GM12891 (cell line): Measurements from ENCODE around the gene NRXN3.
"Not testable (repeated sequence)": the region's sequence is repeated elsewhere in the genome, so short reads cannot be mapped to it uniquely, and the experiment has no call there.

ENCODE experiments used
- DNase-seq: peaks from one replicate; pipeline ENCODE4 v3.0.0; 2011; ENCODE audit warnings: low spot score; ENCODE audit not compliant: insufficient read length
- FAIRE-seq: peaks from 2 replicates; lab custom pipeline; 2011; peaks lifted over from hg19 to GRCh38; lab: Jason Lieb, UNC
- PAX5 ChIP-seq: IDR thresholded peaks from 2 replicates; pipeline ENCODE4 v1.6.1; 2011; ENCODE audit warnings: low read length, moderate library complexity, mild to moderate bottlenecking; ENCODE audit not compliant: insufficient read depth, severe bottlenecking
- POLR2A ChIP-seq: IDR thresholded peaks from 2 replicates; pipeline ENCODE4 v1.6.1; 2011; ENCODE audit warnings: low read depth, low read length, control low read depth
- POLR2AphosphoS5 ChIP-seq: IDR thresholded peaks from 2 replicates; pipeline ENCODE4 v1.6.1; 2011; ENCODE audit warnings: low read depth, low read length, control low read depth
- POU2F2 ChIP-seq: IDR thresholded peaks from 2 replicates; pipeline ENCODE4 v1.6.1; 2011; ENCODE audit warnings: low read depth, mild to moderate bottlenecking, control low read depth, low read length, moderate library complexity
- SPI1 ChIP-seq: IDR thresholded peaks from 2 replicates; pipeline ENCODE4 v1.6.1; 2011; ENCODE audit warnings: low read depth, low read length, control low read depth
- TAF1 ChIP-seq: IDR thresholded peaks from 2 replicates; pipeline ENCODE4 v1.6.1; 2011; ENCODE audit warnings: low read depth, low read length, control low read depth

Gene NRXN3

DNA sequence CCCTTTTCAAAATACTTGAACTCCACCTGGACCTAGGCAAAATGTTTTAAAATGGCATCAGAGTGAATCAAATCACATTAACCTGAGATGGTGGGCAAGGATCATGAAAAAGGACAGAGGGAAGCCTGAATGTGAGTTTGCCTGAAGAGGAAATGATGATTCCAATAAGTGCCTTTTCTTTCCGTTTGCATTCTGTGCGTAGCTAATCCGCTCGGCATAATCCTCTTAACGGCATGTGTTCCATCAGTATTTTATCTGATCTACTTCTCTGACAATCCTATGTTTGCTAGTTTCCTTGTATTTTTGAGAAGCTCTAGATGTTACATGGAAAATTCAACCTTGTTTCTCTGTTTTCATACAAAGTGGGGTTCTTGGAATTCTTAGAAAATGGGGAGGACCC is 354.6 kb downstream of the NRXN3 start:
- DNase-seq (no peak), FAIRE-seq (no peak)
- TF ChIP-seq SPI1 (no peak), TAF1 (no peak), PAX5 (no peak), POLR2A (no peak), POU2F2 (no peak), POLR2AphosphoS5 (no peak)

- TF ChIP-seq PAX5 (no peak), POLR2AphosphoS5 (no peak), POLR2A (no peak), SPI1 (no peak), POU2F2 (no peak), TAF1 (no peak)
- DNase-seq (no peak), FAIRE-seq (no peak)
These were observed 359.9 kb downstream of the NRXN3 start for GRCh38 chr14:78530078-78530477.

GRCh38 chr14:78534141-78534540 is 364.0 kb downstream of the NRXN3 start:
- no peak for FAIRE-seq
- DNase-seq = no peak
- TF ChIP-seq TAF1 (no peak), POLR2AphosphoS5 (no peak), PAX5 (no peak), SPI1 (no peak), POU2F2 (no peak), POLR2A (no peak)

- DNase-seq = no peak
- FAIRE-seq = no peak
- TF ChIP-seq POLR2AphosphoS5 = no peak
- no peak for TF ChIP-seq TAF1
- TF ChIP-seq POLR2A = no peak
- no peak for TF ChIP-seq SPI1
- TF ChIP-seq POU2F2 = no peak
These were observed 364.9 kb downstream of the NRXN3 start for GRCh38 chr14:78535041-78535440.

- not testable (repeated sequence) for FAIRE-seq, DNase-seq
These were observed 371.6 kb downstream of the NRXN3 start for GRCh38 chr14:78541788-78542187.

DNA sequence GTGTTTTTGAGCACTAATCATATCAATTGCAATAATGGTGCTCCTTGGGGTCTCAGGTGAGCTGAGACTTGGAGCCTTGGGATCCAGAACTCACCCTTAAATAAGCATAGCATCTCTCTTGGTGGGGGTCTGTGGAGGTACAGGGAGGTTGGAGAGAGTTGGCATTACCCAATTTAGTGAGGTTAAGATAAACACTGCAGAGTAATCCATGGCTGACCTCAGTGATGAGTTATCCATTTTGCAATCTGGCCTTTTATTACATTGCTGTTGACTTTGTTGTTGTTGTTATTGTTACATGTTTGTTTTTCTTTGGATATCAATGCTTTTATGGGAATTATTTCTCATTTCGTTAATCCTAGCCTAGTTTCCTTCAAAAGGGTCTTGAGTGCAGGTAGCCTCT is 373.3 kb downstream of the NRXN3 start:
- TF ChIP-seq SPI1 (no peak), POLR2A (no peak), POLR2AphosphoS5 (no peak), TAF1 (no peak), POU2F2 (no peak), PAX5 (no peak)
- FAIRE-seq (no peak), DNase-seq (no peak)

DNA sequence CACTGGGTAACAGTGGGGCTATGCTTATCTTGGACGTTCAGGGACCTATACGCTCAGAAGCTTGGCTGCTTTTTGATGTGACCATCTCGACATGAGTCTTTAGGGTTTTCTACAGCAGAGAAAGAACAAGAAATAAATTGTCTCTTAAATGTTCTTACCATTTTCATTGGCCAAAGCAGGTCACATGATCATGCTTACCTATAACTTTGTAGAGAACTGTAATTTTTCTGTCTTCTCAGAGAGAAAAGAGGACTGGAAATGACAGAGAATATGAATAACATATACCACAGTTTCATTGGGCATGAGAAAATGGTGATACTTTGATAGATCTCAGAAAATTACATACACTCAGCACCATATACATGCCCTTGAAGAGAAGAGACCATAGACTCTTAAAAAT is 390.9 kb downstream of the NRXN3 start:
- TF ChIP-seq POLR2A = no peak
- no peak for TF ChIP-seq TAF1
- TF ChIP-seq SPI1 = no peak
- TF ChIP-seq PAX5 = no peak
- TF ChIP-seq POU2F2 = no peak
- no peak for TF ChIP-seq POLR2AphosphoS5
- FAIRE-seq = no peak

DNA sequence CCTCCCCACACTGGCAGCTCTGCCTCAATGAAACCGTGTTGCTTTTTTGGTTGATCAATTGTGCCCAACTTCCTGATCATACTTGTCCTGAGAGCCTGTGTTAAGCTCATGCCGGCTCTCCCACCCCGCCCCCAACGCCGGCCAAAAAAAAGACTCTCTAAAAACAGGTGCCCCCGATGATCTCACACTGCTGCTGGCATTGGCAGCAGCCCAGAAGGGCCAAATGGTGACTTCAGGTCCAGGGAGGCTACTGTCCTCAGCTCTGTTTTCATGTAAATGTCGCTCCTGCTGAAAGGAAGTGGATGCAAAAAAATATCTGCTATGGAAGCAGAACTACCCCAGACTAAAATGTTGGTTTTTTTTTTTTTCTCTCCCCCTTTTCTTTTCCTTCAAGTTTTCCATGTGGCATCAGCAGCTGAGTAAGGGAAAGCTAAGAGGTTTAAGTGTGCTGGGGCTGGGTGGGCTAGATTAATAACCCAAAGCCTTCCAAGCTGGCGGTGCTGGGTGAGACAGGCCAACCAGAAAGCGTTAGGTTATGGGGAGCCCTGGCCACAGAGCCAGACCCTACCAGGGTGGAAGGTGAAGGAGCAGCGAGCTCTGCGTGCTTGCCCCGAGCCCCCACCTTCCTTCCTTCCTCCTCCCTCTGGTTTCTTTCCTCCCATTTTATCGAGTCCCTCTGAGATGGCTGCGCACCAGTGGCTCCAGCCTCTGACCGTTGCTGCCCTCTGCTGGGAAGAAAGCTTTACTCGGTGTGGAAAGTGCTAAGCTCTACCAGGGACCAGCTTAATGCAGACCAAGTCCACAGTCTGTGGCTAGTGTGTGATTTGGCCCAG is 396.1 kb downstream of the NRXN3 start:
- peak; percentile 74 for FAIRE-seq
- peak; percentile 51 for TF ChIP-seq PAX5
- TF ChIP-seq POLR2A = no peak
- DNase-seq = peak; percentile 52

More for the DNA sequence above, 390.9 kb downstream of the NRXN3 start:
- DNase-seq = no peak

- DNase-seq (no peak), FAIRE-seq (no peak)
- TF ChIP-seq POU2F2 (no peak), POLR2AphosphoS5 (no peak), TAF1 (no peak), PAX5 (no peak), SPI1 (no peak), POLR2A (no peak)
These were observed 396.6 kb downstream of the NRXN3 start for GRCh38 chr14:78566859-78567172.

GRCh38 chr14:78567343-78567742 is 397.2 kb downstream of the NRXN3 start:
- FAIRE-seq (no peak), DNase-seq (no peak)
- TF ChIP-seq POLR2A = no peak
- TF ChIP-seq PAX5 = no peak
- no peak for TF ChIP-seq TAF1
- no peak for TF ChIP-seq POU2F2
- no peak for TF ChIP-seq POLR2AphosphoS5
- no peak for TF ChIP-seq SPI1

DNA sequence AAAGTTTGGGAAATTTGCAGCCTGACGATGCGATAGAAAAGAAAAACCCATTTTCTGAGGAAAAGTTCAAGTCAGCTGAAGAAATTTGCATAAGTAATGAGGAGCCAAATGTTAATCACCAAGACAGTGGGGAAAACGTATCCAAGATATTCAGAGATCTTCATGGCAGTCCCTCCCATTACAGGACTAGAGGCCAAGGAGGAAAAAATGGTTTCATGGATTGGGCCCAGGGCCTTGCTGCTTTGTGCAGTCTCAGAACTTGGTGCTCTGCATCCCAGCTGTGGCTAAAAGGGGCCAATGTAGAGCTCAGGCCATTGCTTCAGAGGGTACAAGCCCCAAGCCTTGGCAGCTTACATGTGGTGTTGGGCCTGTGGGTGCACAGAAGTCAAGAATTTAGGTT is 403.6 kb downstream of the NRXN3 start:
- FAIRE-seq, DNase-seq: not testable (repeated sequence)
